CD4-positive, alpha-beta T cell treated with Interleukin-6 at 100 ng/mL for 8 hours (primary cell): Measurements from ENCODE around the gene ITIH4.

Source experiments
- DNase-seq: peaks from one replicate; pipeline ENCODE4 v3.0.0-alpha.2; 2020; ENCODE audit warnings: mixed read lengths, low spot score

The ITIH4 gene

GRCh38 chr3:52798376-52798977 lies 32.0 kb downstream of the ITIH4 start:
- DNase-seq = no peak

- DNase-seq = no peak
These were observed 34.1 kb downstream of the ITIH4 start for GRCh38 chr3:52796411-52796810.

- DNase-seq = no peak
These were observed 35.1 kb downstream of the ITIH4 start for GRCh38 chr3:52795298-52795900.

- no peak for DNase-seq
These were observed 35.8 kb downstream of the ITIH4 start, which contains the start of gene ITIH3 for GRCh38 chr3:52794612-52795099. ITIH3 (plus strand) TSS chr3:52794796; CDS start chr3:52794804, 8 bp downstream.

GRCh38 chr3:52793702-52794611 lies 36.5 kb downstream of the ITIH4 start:
- no peak for DNase-seq

- no peak for DNase-seq
These were observed 37.3 kb downstream of the ITIH4 start for GRCh38 chr3:52792961-52793695.

- DNase-seq = no peak
These were observed 38.1 kb downstream of the ITIH4 start for GRCh38 chr3:52792413-52792812.

GRCh38 chr3:52791928-52792327 lies 38.5 kb downstream of the ITIH4 start:
- DNase-seq = no peak

GRCh38 chr3:52791366-52791765 lies 39.1 kb downstream of the ITIH4 start:
- no peak for DNase-seq

- DNase-seq = no peak
These were observed 39.7 kb downstream of the ITIH4 start for GRCh38 chr3:52790741-52791140.

GRCh38 chr3:52790337-52790736 lies 40.1 kb downstream of the ITIH4 start:
- DNase-seq = no peak

- DNase-seq = no peak
These were observed 40.8 kb downstream of the ITIH4 start for GRCh38 chr3:52789746-52790040.

GRCh38 chr3:52788890-52789745 lies 41.4 kb downstream of the ITIH4 start:
- DNase-seq = no peak

GRCh38 chr3:52787672-52788625 lies 42.5 kb downstream of the ITIH4 start:
- DNase-seq = no peak

GRCh38 chr3:52787246-52787645 lies 43.2 kb downstream of the ITIH4 start:
- DNase-seq = no peak

- no peak for DNase-seq
These were observed 43.9 kb downstream of the ITIH4 start for GRCh38 chr3:52786330-52787215.

- no peak for DNase-seq
These were observed 45.4 kb downstream of the ITIH4 start for GRCh38 chr3:52784931-52785590.

GRCh38 chr3:52784021-52784621 lies 46.4 kb downstream of the ITIH4 start:
- DNase-seq = no peak
